NCI-H146 treated with DMSO at 0.1 percent for 48 hours (cell line): ENCODE data around the gene EEF2.
"Not testable (repeated sequence)": the region's sequence is repeated elsewhere in the genome, so short reads cannot be mapped to it uniquely, and the experiment has no call there.

Experiments
- DNase-seq: peaks from one replicate; lab custom pipeline; 2025; ENCODE audit not compliant: unreplicated experiment; lab: John Stamatoyannopoulos, UW

The EEF2 gene

DNA sequence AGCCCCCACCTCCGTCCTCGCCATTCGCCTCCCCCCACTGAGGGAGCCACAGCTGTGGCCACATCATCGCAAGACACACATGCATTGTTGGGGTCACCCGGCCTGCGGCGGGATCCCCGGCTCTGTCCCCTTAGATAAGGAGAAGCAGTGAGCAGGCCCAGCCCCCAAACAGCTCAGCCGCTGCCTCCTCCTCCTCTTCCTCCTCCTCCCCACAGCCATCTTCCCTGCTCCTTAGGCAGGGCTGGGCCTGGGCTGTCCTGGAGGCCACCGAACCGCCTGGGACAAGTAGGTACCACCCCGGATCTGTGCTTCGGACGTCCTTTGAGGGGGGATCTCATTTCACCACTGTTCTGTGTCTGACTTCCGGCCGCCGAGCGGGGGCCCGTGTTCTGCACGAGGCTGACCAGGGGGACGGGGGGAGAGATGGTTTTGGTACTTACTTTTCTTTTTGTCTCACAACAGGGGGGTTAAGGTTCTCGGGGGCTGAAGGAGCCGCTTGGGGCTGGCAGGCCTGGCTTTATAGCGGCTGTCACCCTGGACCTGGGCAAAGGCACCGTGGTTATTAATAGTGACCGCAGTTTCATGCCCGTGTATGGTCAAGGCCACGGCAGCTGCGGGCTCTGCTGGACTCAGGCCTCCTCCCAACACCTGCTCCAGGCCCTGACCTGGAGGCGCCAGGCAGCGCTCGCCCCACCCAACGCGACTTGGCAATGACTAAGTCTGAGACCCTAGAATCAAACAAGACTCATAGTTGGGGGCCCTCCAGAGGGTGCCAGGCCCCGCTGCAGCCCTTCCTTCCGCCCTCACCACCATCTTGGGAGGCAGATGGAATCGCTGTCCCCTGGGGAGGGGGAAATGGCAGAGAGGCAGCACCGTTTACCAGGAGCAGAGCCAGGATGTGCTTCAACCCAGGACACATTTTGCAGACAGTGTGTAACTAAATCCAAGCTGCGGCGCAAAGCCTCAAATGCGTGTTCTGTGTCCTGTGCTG, 34.1 kb downstream of the EEF2 start:
- peak; percentile 1 for DNase-seq

DNA sequence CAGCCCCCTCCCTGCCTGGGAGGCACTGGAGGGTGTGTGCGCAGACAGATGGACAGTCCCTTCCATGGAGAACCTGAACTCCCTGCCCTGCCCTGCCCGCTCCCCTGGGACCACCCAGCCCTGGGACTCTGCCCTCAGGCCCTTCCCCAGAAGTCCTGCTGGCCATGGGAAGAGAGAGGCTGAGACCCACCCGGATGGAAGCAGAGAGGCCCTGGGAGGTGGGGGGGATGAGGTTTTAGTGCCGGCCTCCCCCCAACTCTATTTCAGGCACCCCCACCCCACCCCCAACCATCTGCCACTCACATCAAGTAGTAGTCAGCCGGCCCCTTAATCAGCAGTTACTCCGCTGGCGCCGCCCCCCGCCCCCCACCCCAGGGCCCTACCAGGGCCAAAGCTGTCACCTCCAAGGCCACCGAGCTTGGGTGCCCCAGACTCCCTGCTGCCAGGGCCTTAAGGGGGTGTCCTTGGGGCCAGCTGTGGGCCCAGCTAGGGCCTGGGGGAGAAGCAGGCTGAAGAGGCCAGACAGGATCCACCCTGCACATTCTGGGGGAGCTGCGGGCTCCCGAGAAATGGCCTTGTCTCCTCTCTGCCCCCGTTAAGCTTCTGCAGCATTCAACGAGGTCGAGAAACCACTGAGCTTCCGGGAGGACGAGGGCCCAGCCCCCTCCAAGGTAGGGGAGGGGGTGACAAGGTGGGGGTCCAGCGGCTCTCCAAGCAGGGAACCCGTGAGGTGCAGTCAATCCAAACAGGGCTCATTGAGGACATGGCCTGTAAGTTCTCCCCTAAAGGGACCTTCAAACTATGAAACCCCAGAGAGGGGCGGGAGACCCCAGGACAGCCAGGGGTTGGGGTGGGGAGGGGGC, 35.0 kb downstream of the EEF2 start:
- DNase-seq = no peak

DNA sequence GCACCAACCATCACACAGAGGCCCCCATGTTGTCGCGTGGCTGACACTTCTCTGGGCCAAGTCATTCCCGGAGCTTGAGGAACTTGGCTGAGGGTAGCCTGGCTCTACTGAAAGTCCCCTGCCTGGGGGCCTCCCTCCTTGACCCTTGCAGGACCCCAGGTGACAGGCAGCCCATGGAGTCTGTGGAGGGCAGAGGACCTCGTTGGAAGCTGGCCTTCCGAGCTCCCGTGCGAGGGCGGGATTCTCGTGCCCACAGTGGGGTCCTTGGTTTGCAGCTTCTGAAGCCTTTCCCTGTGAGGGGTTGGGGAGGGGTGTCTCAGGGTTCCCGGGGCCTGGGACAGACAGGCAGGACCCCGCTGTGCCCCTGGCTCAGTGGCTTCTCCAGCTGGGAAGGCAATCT, 36.0 kb downstream of the EEF2 start:
- no peak for DNase-seq

DNA sequence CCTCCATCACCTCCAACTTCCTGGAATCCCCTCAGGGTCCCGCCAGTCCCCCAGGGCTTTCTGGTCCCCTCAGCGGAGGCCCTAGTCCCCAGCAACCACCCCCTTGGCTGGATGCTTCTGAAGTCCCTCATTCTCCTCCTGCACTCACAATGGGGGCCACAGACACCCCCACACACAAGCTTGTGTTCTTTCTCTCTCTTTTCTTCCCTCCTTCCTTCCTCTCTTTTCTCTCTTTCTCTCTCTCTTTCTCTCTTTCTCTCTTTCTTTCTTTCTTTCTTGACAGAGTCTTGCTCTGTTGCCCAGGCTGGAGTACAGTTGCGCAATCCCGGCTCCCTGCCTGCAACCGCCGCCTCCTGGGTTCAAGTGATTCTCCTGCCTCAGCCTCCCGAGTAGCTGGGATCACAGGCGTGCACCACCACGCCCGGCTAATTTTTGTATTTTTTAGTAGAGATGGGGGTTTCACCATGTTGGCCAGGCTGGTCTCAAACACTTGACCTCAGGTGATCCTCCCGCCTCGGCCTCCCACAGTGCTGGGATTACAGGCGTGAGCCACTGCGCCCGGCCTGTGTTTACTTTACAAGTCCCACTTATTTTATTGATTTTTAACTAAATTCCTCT, 37.8 kb downstream of the EEF2 start:
- DNase-seq = not testable (repeated sequence)

DNA sequence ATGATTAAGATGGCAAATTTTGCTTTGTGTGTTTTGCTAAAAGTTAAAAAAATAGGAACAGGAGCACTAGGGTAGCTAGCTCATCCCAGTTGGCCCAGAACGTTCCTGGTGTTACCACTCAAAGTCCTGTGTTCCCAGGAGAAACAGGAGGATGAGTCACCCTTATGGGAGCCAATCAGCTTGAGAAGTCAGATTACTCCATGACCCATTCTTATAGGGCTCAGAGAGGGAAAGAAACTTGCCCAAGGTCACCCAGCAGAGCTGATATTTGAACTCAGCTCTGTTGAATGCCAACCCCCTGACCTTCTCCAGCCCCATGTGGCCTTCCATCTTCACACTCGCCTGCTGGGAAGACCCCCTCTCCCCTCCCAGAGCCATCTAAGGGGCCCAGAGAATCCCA, 39.4 kb downstream of the EEF2 start:
- no peak for DNase-seq

DNA sequence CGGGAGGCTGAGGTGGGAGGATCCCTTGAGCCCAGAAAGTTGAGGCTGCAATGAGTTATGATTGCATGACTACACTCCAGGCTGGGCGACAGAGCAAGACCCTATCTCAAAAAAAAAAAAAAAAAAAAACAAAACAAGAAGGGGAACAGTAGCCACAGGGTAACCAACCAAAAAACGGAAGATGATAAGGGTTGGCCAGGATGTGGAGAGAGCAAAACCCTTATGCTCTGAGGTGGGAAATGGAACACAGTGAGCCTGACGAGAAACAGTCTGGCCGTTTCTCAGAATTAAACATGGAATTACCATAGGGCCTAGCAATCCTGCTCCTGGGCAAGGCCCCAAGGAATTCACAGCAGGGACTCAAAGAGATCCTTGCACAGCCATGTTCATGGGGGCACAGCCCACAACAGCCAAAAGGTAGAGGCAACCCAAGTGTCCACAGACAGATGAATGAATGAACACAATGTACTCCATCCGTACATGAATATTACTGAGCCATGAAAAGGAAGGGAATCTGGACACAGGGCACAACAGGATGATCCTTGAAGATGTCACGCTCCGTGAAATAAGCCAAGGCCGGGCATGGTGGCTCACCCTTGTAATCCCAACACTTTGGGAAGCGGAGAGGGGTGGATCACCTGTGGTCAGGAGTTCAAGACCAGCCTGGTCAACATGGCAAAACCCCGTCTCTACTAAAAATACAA, 41.1 kb downstream of the EEF2 start:
- no peak for DNase-seq

DNA sequence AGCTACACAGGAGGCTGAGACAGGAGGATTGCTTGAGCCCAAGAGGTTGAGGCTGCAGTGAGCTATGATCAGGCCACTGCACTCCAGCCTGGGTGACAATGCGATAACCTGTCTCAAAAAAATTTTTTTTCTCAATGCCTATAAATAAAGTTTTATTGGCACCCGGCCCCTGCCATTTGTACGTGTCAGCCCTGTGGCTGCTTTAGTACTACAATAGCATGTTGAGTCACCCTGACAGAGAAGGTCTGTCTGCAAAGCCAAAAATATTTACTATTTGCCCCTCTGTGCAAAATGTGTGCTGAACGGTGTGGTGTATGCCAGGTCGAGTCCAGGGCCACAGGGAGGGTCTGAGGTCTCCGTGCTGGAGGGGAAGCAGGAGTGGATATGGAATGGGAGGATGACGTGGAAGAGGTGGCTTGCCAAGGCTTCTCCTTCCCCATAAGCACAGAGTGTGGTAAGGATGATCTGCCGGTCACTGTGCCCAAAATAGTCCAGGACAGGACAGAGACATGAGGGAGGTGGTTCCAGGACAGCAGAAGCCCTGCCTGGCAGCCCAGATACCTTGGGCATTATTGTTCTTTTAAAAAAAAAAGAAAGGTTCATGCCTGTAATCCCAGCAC, 42.4 kb downstream of the EEF2 start:
- no peak for DNase-seq

DNA sequence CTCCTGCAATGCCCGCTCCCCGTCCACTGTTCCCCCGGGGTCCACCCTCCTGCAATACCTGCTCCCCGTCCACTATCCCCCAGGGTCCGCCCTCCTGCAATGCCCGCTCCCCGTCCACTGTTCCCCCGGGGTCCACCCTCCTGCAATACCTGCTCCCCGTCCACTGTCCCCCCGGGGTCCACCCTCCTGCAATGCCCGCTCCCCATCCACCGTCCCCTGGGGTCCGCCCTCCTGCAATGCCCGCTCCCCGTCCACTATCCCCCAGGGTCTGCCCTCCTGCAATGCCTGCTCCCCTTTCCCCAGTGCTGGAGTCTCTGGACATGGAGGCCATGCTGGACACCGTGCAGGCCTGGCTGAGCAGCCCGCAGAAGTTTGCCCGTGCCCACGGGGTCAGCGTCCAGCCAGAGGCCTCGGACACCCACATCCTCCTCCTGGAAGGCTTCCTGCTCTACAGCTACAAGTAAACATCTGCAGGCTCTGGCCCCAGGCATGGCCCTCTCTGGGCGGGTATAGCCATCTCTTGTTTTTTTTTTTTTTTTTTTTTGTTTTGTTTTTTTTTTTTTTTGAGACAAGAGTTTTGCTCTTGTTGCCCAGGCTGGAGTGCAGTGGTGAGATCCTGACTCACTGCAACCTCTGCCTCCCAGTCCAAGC, 46.8 kb downstream of the EEF2 start:
- not testable (repeated sequence) for DNase-seq

DNA sequence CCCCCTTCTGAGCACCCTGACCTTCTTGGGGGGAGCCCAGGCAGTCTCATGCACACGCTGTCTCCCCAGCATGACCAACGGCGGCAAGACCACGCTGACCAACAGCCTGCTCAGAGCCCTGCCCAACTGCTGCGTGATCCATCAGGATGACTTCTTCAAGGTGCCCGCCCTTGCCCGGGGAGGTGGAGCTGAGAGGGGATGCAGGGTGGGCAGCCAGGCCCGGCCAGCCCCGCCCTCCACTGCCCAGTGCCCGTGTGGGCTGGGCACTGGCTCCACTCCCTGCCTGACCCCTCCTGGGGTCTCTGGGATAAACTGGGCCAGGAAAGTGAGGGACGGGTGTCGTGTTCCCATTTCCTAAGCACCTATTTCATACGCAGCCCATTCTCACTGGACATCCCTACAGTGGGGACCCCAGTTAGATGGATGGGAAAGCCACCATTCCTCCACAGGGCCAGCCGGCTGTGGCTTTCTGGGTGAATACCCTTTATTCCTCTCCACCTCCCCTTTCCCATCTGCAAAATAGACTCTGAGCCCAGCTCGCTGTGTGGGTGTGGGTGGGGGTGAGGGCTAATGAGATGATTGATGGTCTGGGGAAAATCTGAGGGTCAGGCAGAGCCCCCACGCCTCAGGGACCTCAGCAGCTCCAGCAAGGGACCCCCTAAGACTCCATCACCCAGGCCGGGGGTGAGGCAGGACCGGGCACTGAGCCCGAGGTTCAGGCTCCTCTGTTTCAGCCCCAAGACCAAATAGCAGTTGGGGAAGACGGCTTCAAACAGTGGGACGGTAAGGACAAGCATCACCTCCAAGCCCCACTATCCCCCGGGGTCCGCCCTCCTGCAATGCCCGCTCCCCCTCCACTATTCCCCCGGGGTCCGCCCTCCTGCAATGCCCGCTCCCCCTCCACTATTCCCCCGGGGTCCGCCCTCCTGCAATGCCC, 48.5 kb downstream of the EEF2 start:
- no peak for DNase-seq

DNA sequence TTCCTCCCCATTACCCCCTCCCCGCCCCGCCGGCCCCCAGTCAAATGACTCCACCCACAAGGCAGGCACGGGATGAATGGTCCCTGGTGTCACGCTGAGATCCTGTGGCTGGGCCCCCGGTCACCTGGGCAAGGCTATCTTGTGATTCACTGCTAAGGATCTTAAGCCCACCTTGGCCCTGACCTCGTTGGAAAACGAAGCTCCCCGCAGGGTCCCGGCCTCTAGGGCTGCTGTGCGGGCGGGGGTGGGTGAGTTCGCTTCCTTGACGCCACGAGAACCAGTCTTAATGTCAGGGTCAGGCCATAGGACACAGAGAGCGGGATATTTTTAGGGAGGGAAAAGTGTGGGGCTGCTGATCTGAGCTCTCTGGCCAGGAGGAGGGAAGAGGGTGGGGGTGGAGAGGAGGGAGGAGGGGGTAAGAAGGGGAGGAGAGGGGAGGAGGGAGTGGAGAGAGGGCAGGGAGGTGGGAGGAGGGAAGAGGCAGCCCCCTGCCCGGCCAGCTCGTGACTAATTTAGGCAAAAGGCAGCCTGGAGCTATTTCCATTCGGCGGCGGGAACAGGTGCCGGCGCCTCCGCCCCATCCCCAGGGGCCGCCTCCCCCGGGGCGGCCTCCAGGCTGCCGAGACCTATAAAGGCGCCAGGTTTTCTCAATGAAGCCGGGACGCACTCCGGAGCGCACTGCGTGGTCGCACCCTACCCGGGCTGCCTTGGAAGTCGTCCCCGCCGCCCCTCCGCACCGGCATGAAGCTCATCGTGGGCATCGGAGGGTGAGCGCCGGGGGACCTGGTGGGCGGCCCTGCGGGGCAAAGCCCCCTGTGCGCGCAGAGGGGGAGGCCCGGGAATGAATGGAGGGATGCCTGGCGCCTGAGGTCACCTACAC, 52.1 kb downstream of the EEF2 start, which contains the start of gene NMRK2:
NMRK2 (plus strand) TSS at position 139 of the 880 bp plus-strand sequence; CDS start at position 742, 603 bp downstream.
- peak; percentile 1 for DNase-seq

DNA sequence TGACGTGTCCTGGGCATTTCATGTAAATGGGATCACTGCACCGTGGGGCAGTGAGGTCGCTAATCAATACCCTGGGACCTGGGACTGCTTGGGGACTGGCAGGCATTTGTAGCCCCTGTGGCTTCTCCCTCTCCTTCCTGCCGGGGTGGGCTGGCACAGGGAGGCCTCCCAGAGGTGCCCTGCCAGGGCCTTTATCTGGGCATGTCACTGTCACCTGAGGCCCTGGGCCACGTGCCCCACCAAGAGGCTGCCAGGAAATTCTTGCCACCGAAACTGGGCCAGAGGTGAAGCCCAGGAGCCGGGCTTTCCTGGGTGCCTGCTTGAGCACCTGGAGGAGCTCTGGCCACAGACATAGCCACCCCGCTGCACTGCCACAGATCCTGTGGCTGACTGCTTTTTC, 54.2 kb downstream of the EEF2 start:
- no peak for DNase-seq
